IMR-90 (cell line): Measurements from ENCODE around the gene SLC23A2. TPM values are rescaled to one million over a fixed set of nuclear protein-coding genes. Genes with fewer than 3 reads are reported as not detected.

Source experiments
- ATAC-seq: fragments of 200-7000 bp; cut with Tn5 transposase; 2 replicates; pipeline ENCODE4 v1.9.1; 2020; ENCODE audit warnings: low read depth, mild to moderate bottlenecking, moderate library complexity
- BruUV-seq: library from RNA; stranded (reverse); fragments of 400-500 nt; replicated peaks from 2 replicates; lab custom pipeline; 2021; lab: Mats Ljungman, UMichigan
- CTCF ChIA-PET: fragments of 300-600 bp; formaldehyde crosslinking; extraction: SDS; loops from one replicate; lab custom pipeline; 2021; ENCODE audit warnings: antibody characterized with exemption; lab: Yijun Ruan, JAX
- POLR2A ChIA-PET: fragments of 300-600 bp; sonication (Branson Sonifier 250); formaldehyde crosslinking; loops from one replicate; lab custom pipeline; 2022; ENCODE audit warnings: antibody characterized with exemption; ENCODE audit not compliant: unreplicated experiment; lab: Charles Lee
- DNase-seq: peaks from one replicate; pipeline ENCODE4 v3.0.0; 2013
- H2AFZ ChIP-seq: replicated peaks from 2 replicates; pipeline ENCODE3; 2013; ENCODE audit warnings: low read length, mild to moderate bottlenecking; ENCODE audit not compliant: poor library complexity
- H2AK5ac ChIP-seq: 2 replicates; pipeline ENCODE4 v1.6.1; 2013; ENCODE audit warnings: low read depth, low read length, inconsistent platforms
- H2AK9ac ChIP-seq: replicated peaks from 2 replicates; pipeline ENCODE3; 2013; ENCODE audit warnings: mild to moderate bottlenecking, low read depth, low read length, moderate library complexity; ENCODE audit not compliant: poor library complexity
- H2BK120ac ChIP-seq: 2 replicates; pipeline ENCODE4 v1.6.1; 2013; ENCODE audit warnings: low read depth, low read length, inconsistent platforms
- H2BK15ac ChIP-seq: 3 replicates; pipeline ENCODE4 v1.6.1; 2013; ENCODE audit warnings: low read depth, low read length, inconsistent platforms
- H2BK20ac ChIP-seq: 2 replicates; pipeline ENCODE4 v1.6.1; 2013; ENCODE audit warnings: low read depth, mild to moderate bottlenecking, inconsistent platforms, low read length, moderate library complexity
- H2BK5ac ChIP-seq: 2 replicates; pipeline ENCODE4 v1.6.1; 2013; ENCODE audit warnings: mild to moderate bottlenecking, low read depth, low read length, inconsistent platforms; ENCODE audit not compliant: poor library complexity, severe bottlenecking
- H3K14ac ChIP-seq: replicated peaks from 2 replicates; pipeline ENCODE4 v1.6.1; 2013; ENCODE audit warnings: low read depth, low read length, inconsistent platforms
- H3K18ac ChIP-seq: 2 replicates; pipeline ENCODE4 v1.6.1; 2013; ENCODE audit warnings: low read depth, low read length, control low read depth
- H3K23ac ChIP-seq: 2 replicates; pipeline ENCODE4 v1.6.1; 2013; ENCODE audit warnings: low read depth, low read length, inconsistent platforms
- H3K27ac ChIP-seq: 2 replicates; pipeline ENCODE4 v1.5.1; 2013; ENCODE audit warnings: mild to moderate bottlenecking, control low read depth, low read length; ENCODE audit not compliant: insufficient read depth
- H3K27me3 ChIP-seq: 2 replicates; pipeline ENCODE4 v1.6.1; 2013; ENCODE audit warnings: low read length; ENCODE audit not compliant: control insufficient read depth, insufficient read depth
- H3K36me3 ChIP-seq: 2 replicates; pipeline ENCODE4 v1.6.1; 2013; ENCODE audit warnings: low read length, mixed read lengths; ENCODE audit not compliant: control insufficient read depth, insufficient read depth
- H3K4ac ChIP-seq: 2 replicates; pipeline ENCODE4 v1.6.1; 2013; ENCODE audit warnings: low read depth, low read length, inconsistent platforms
- H3K4me1 ChIP-seq: 2 replicates; pipeline ENCODE4 v1.6.1; 2013; ENCODE audit warnings: low read length, mixed read lengths; ENCODE audit not compliant: control insufficient read depth, insufficient read depth
- H3K4me2 ChIP-seq: 2 replicates; pipeline ENCODE4 v1.6.1; 2013; ENCODE audit warnings: low read depth, mild to moderate bottlenecking, control low read depth, low read length, moderate library complexity
- H3K4me3 ChIP-seq: 2 replicates; pipeline ENCODE4 v1.5.1; 2013; ENCODE audit warnings: low read depth, mild to moderate bottlenecking, control low read depth, low read length, moderate library complexity; ENCODE audit not compliant: insufficient read depth
- H3K56ac ChIP-seq: 2 replicates; pipeline ENCODE4 v1.6.1; 2013; ENCODE audit warnings: low read length, inconsistent platforms; ENCODE audit not compliant: insufficient read depth; ENCODE audit errors: extremely low read depth
- H3K79me1 ChIP-seq, 2 experiments: 2 replicates each; pipeline ENCODE4 v1.6.1; 2013; ENCODE audit warnings: low read length in 2 of 2, inconsistent platforms in 1 of 2, low read depth in 1 of 2
- H3K9ac ChIP-seq: 2 replicates; pipeline ENCODE4 v1.6.1; 2013; ENCODE audit warnings: low read depth, low read length, control low read depth
- H3K9me1 ChIP-seq: 2 replicates; pipeline ENCODE4 v1.6.1; 2013; ENCODE audit warnings: low read length, inconsistent platforms; ENCODE audit not compliant: insufficient read depth
- H3K9me3 ChIP-seq: 2 replicates; pipeline ENCODE4 v1.6.1; 2013; ENCODE audit warnings: low read length; ENCODE audit not compliant: control insufficient read depth, insufficient read depth
- H4K20me1 ChIP-seq: 2 replicates; pipeline ENCODE4 v1.6.1; 2013; ENCODE audit warnings: low read length, inconsistent platforms; ENCODE audit not compliant: insufficient read depth
- H4K5ac ChIP-seq: 2 replicates; pipeline ENCODE4 v1.6.1; 2013; ENCODE audit warnings: mild to moderate bottlenecking, low read depth, low read length, control low read depth
- H4K8ac ChIP-seq, 2 experiments: 2 replicates each; pipeline ENCODE4 v1.6.1; 2013; ENCODE audit warnings: low read depth in 2 of 2, low read length in 2 of 2, control low read depth in 1 of 2, inconsistent platforms in 1 of 2
- H4K91ac ChIP-seq: 2 replicates; pipeline ENCODE4 v1.6.1; 2013; ENCODE audit warnings: low read depth, low read length, inconsistent platforms; ENCODE audit not compliant: insufficient read depth
- FOS ChIP-seq: fragments of 150-350 bp; IDR thresholded peaks from 2 replicates; pipeline ENCODE4 v1.6.1; 2016; ENCODE audit warnings: low read depth, low read length
- POLR2A ChIP-seq: IDR thresholded peaks from 2 replicates; pipeline ENCODE4 v1.6.1; 2012; ENCODE audit warnings: mild to moderate bottlenecking, low read depth, low read length
- WGBS, 2 experiments: methylation state at CpG; one replicate each; pipeline versions ENCODE4 v1.1.5 to v1.1.7; 2013; ENCODE audit warnings: missing lambda C conversion rate in 2 of 2; ENCODE audit not compliant: insufficient read length in 1 of 2; ENCODE audit errors: extremely low coverage in 2 of 2; 5-methylcytosine and 5-hydroxymethylcytosine counted together
- dilution Hi-C: fragments of 300-500 bp; cut with HindIII; formaldehyde crosslinking; loops from one replicate; pipeline ENCODE4 v1.14.3; 2018; ENCODE audit warnings: low sequenced_read_pairs; ENCODE audit not compliant: unreplicated experiment
- in situ Hi-C: fragments of 300-500 bp; cut with MboI; formaldehyde crosslinking; loops from 3 replicates; pipeline ENCODE4 v1.14.3; 2019; ENCODE audit warnings: low sequenced_read_pairs, inconsistent platforms, mixed read lengths
- intact Hi-C: fragments of 100-400 bp; cut with micrococcal nuclease; formaldehyde crosslinking; loops from 2 replicates; pipeline ENCODE4 v1.10.0; 2022
- polyA plus RNA-seq, 3 experiments: library from polyadenylated mRNA; depleted of rRNA; stranded (reverse); fragments of >200 nt; gene quantifications; 2 replicates each; pipeline ENCODE4 v1.2.3, GENCODE V29; 2012; ENCODE audit warnings: low replicate concordance in 1 of 3
- total RNA-seq: library from RNA; depleted of rRNA; stranded (reverse); fragments of >200 nt; gene quantifications from 2 replicates; pipeline ENCODE4 v1.2.3, GENCODE V29; 2012

Gene SLC23A2
- total and polyA plus RNA-seq, 2 of the 4 experiments (the other 2 are of a cell fraction), result 10.2 to 14.4 TPM

GRCh38 chr20:4925842-4926530 is 75.3 kb downstream of the SLC23A2 start:
- Histone ChIP-seq H3K36me3 (peaks cover under 1% of the 10 kb centered on the region), H2BK120ac (peak overlapping the region; percentile 58), H3K4me2 (peak overlapping the region; percentile 24; the same call in 1 of the 2 replicates), H3K9me3 (no peaks in the 10 kb centered on the region), H3K4me1 (peaks cover 9% of the 10 kb centered on the region), H4K8ac (peak overlapping the region; percentile 63 to 84), H2AK5ac (peak overlapping the region; percentile 85; the same call in 1 of the 2 replicates), H3K27me3 (no peaks in the 10 kb centered on the region), H3K56ac (no peak overlapping the region), H3K23ac (0 out of 2 replicates have a peak overlapping the region, but pooled peaks have one; percentile 13), H3K4me3 (no peak overlapping the region), H4K20me1 (no peaks in the 10 kb centered on the region), H3K4ac (peak overlapping the region; percentile 61), H2BK20ac (peak overlapping the region; percentile 38; the same call in 1 of the 2 replicates), H2AFZ (no peak overlapping the region), H3K14ac (peak overlapping the region; percentile 51), H4K91ac (no peak overlapping the region; the same call in 1 of the 2 replicates), H3K9me1 (peaks cover 21% of the 10 kb centered on the region), H2AK9ac (no peak overlapping the region), H2BK15ac (peak overlapping the region; percentile 45; the same call in 1 of the 3 replicates), H3K9ac (no peak overlapping the region), H3K79me1 (peaks cover 3 to 35% of the 10 kb centered on the region in 2 experiments; a peak in 3 of 4 replicates), H3K18ac (peak overlapping the region; percentile 39; the same call in 1 of the 2 replicates), H4K5ac (peak overlapping the region; percentile 64), H2BK5ac (peak overlapping the region; percentile 0), H3K27ac (0 out of 2 replicates have a peak overlapping the region, but pooled peaks have one; percentile 9)
- in situ Hi-C loops, result no loop called here
- TF ChIP-seq FOS (0 out of 2 replicates have a peak, but pooled peaks have one; percentile 25), POLR2A (no peak)
- ChIA-PET CTCF (interaction anchor here (1.0 kb wide), 1 partner anchor 9 kb away, joined by 3 read pairs; no protein-coding TSS in a partner anchor), POLR2A (no interaction called here)
- no TSS peak for BruUV-seq
- intact Hi-C loops, result no loop called here
- dilution Hi-C loops, result no loop called here
- WGBS, 2 experiments, result 64% methylated on average over 8 of the region's 15 CpGs; no CpG with 5 or more reads in 1 of the 2 experiments
- DNase-seq (peak; percentile 77), ATAC-seq (no peak; the same call in 1 of the 2 replicates)
